Measurements from ENCODE around the gene TYROBP.
A peak's percentile ranks its signal among the peaks of the same experiment; 100 is the strongest.
"Not testable (repeated sequence)": the region's sequence is repeated elsewhere in the genome, so short reads cannot be mapped to it uniquely, and the experiment has no call there.

Gene TYROBP

DNA sequence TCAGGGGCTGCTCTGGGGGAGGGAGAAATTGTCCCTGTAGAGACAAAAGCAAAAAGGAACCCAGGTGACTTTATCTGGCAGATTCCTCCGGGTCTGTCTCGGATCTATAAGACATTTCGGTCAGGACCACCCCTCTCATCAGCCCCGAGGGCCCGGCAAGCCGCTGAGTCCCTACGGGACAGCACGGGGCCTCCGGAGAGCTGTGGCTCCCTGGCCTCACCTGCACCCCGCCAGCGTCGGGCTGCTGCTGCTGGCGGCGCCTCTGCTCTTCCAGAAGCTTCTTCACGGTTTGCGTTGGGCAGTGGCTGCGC is 9.6 kb downstream of the TYROBP start:
- no peak for DNase-seq

- DNase-seq = no peak
Observed at GRCh38 chr19:35897706-35898451, 10.2 kb downstream of the TYROBP start.

DNA sequence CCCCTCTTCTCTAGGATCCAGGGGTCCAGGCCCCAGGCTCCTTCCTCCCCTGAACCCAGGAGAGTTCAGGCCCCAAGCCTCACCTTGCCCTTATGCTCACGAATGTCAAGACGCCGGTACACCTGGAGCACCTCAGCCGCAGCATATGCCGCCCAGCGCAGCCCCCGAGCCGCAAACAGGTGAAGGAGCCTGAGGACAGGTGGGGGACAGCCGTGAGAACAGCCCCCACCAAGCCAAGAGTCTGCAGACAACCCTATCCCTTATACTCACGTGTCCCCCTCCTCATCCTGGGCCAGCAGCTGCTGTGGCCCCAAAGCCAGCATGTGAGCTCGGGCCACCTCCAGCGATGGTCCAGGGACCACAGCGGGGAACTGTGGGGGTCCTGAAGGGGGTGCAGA is 11.5 kb downstream of the TYROBP start:
- DNase-seq = no peak

GRCh38 chr19:35895911-35896642 is 12.0 kb downstream of the TYROBP start:
- DNase-seq = no peak

GRCh38 chr19:35894342-35894741 is 13.8 kb downstream of the TYROBP start:
- no peak for DNase-seq

GRCh38 chr19:35891819-35892218 is 16.3 kb downstream of the TYROBP start:
- DNase-seq = not testable (repeated sequence)

- DNase-seq = no peak
Observed at GRCh38 chr19:35890113-35890650, 17.9 kb downstream of the TYROBP start.

DNA sequence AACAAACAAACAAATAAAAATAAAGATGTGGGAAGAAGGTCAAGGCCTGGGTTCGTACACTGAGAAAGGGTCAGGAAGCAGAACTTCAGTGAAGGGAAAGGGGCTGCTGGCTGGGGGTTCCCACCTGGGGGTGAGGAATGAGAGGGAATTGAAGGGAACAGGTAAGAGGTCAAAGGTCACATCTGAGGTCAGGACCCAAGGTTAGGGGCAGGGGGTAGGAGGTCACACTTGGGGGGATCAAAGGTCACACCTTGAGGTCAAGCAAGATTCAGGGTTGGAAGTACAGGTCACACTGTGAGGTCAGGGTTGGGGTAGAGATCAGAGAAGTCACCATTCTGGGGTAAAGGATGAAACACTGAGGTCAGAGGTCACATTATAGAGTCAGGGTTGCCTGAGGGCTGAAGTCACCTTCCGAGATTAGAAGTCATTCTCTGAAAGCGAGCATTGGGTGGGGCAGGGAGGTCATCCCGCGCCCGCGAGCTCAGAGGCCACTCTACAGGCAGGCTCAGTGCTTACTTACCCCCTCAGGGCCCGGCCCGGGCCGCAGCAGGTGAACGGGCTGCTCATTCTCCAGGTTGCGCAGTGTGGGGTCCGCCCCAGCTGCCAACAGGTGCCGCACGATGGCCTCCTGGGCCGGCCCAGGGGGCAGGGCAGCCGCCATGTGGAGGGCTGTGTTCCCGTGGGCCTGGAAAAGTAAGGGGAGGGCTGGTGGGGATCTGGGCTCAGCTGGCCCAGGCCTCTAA is 18.6 kb downstream of the TYROBP start:
- DNase-seq = no peak

DNA sequence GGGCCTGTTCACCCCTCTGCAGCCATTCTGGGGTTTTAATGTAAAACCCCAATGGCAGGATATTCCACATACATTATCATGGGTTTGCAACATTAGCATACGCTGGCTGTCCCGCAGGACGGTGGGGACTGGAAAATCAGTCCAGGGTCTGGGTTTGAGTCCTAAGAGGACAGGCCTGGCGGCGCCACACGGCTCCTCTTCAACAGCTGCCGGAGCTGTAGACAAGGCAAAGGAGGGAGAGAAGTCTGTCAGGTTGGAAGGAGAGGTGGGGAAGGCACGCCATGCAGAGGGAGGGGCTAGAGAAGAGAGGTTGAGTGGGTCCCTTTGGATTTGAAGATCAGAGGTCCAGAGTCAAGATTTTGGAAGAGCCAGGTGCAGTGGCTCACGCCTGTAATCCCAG is 19.7 kb downstream of the TYROBP start:
- DNase-seq = no peak

- no peak for DNase-seq
Observed at GRCh38 chr19:35887197-35887596, 20.9 kb downstream of the TYROBP start.

GRCh38 chr19:35885904-35886303 is 22.2 kb downstream of the TYROBP start:
- no peak for DNase-seq

GRCh38 chr19:35885225-35885738 is 22.8 kb downstream of the TYROBP start:
- no peak for DNase-seq

- DNase-seq = no peak
Observed at GRCh38 chr19:35883882-35884281, 24.2 kb downstream of the TYROBP start.

DNA sequence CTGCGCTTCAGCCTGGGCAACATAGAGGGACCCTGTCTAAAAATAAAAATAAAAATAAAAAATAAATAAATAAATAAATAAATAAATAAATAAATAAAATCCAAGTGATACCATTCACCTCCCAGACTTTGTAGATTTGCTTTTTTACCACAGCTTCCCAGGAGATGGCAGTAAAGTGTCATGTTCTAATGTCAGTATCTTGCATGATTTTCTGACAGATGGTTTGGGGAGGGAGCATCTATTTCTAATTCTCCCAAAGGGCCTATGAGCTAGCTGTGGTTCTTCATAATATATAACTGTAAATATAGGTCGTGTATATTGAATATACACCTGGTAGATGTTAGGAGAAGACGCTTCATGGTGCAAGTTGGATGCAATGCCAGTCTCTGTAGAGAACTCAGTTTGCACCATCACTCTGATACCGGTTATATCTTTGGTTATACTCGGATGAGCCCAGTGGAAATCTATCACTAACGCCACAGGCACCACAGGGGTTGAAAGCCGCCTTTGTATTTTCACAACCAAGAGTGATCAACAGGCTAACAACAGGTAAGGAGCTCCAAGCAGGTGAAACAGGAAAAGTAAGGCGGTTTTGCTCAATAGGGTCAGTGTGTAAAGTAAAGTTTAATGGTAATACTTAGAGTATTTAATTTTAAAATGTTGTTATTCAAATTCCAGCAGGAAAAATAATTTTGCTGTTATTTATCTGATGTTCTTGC is 25.8 kb downstream of the TYROBP start:
- DNase-seq = peak; percentile 71

- peak; percentile 41 for DNase-seq
Observed at GRCh38 chr19:35879770-35880317, 28.3 kb downstream of the TYROBP start.

- no peak for DNase-seq
Observed at GRCh38 chr19:35879068-35879467, 29.0 kb downstream of the TYROBP start.

- no peak for DNase-seq
Observed at GRCh38 chr19:35874392-35874930, 33.6 kb downstream of the TYROBP start.

- no peak for DNase-seq
Observed at GRCh38 chr19:35872180-35872579, 35.9 kb downstream of the TYROBP start.

GRCh38 chr19:35871611-35872010 is 36.5 kb downstream of the TYROBP start:
- DNase-seq = no peak

DNA sequence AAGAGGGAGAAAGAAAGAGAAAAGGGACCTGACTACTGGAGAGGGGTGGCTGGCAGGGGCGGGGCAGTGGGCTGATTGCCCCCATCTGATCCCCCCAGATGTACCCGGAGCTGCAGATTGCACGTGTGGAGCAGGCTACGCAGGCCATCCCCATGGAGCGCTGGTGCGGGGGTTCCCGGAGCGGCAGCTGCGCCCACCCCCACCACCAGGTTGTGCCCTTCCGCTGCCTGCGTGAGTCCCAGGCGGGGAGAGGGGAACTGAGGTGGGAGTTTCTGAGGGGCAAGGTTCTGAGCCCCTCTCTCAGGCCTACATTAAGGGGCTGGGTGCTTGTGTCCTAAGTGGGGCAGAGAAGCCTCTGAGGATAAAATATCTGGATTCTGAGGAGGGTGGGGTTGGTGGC is 37.3 kb downstream of the TYROBP start:
- no peak for DNase-seq

DNA sequence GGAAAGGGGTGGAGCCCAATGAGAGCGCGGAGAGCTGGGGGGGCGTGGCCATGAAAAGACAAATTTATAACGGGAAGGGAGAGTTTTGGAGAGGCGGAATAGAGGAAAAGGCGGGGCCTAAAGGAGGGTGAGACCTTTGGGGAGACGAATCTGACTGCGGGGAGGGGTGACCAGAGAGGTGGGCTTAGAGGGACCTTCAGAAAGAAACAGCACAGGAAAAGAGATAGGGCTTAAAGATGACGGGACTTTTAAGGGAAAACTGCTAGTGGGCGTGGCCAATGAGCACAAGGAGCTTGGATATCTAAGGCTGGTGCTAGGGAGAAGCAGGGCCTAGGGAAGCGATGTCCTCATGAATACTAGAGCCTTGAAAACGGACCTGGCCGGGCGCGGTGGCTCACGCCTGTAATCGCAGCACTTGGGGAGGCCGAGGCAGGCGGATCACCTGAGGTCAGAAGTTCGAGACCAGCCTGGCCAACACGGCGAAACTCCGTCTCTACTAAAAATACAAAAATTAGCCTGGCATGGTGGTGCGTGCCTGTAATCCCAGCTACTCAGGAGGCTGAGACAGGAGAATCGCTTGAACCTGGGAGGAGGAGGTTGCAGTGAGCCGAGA is 37.9 kb downstream of the TYROBP start:
- peak; percentile 73 for DNase-seq
